ENCODE results near the gene NDUFB8.

The NDUFB8 gene

GRCh38 chr10:100519311-100520051 is 10.2 kb downstream of the NDUFB8 start, which contains the start of gene SEC31B:
TSS of gene SEC31B (minus strand) at chr10:100519861. CDS start at chr10:100516952, 2,909 bp downstream.
- TF ChIP-seq YY1 (IDR thresholded peaks at IDR 0.05; ENCODE audit: insufficient read depth, insufficient read length) = no peak
- Histone ChIP-seq H3K9me3 (ENCODE audit: insufficient read depth, low read length) (no peaks in the 10 kb centered on the region), H3K4me3 (ENCODE audit: insufficient read length, low read depth) (peak within 1 kb of the TSS; percentile 45), H3K4me1 (ENCODE audit: insufficient read depth, insufficient read length) (no peaks in the 10 kb centered on the region), H3K27me3 (ENCODE audit: insufficient read depth, insufficient read length) (peaks cover 20% of the 10 kb centered on the region), H3K36me3 (ENCODE audit: insufficient read depth, insufficient read length, low read length) (peaks cover 25% of the 10 kb centered on the region), H3K9ac (ENCODE audit: insufficient read length, low read depth) (peak within 1 kb of the TSS; percentile 82)
- no peak for DNase-seq (ENCODE audit: low read depth, low spot score)

- no peak for DNase-seq (ENCODE audit: low read depth, low spot score)
These were observed 10.9 kb downstream of the NDUFB8 start for GRCh38 chr10:100518761-100519241.

GRCh38 chr10:100516847-100517246 is 12.8 kb downstream of the NDUFB8 start:
- Histone ChIP-seq H3K4me1 (ENCODE audit: insufficient read depth, insufficient read length) (no peaks in the 10 kb centered on the region), H3K27me3 (ENCODE audit: insufficient read depth, insufficient read length) (peaks cover 20% of the 10 kb centered on the region), H3K4me3 (ENCODE audit: insufficient read length, low read depth) (no peak overlapping the region), H3K9me3 (ENCODE audit: insufficient read depth, low read length) (no peaks in the 10 kb centered on the region), H3K36me3 (ENCODE audit: insufficient read depth, insufficient read length, low read length) (peaks cover 4% of the 10 kb centered on the region), H3K9ac (ENCODE audit: insufficient read length, low read depth) (no peak overlapping the region)
- DNase-seq (ENCODE audit: low read depth, low spot score) = no peak
- TF ChIP-seq ZNF274 (IDR thresholded peaks at IDR 0.05; ENCODE audit: low read depth, low read length) (no peak), YY1 (IDR thresholded peaks at IDR 0.05; ENCODE audit: insufficient read depth, insufficient read length) (no peak), SUZ12 (IDR thresholded peaks at IDR 0.05; ENCODE audit: extremely low read depth, insufficient read depth, insufficient read length) (no peak)

More at GRCh38 chr10:100518761-100519241, 10.9 kb downstream of the NDUFB8 start:
- no peaks in the 10 kb centered on the region for H3K9me3 ChIP-seq (ENCODE audit: insufficient read depth, low read length)
- TF ChIP-seq YY1 (IDR thresholded peaks at IDR 0.05; ENCODE audit: insufficient read depth, insufficient read length) = no peak
- TF ChIP-seq ZNF274 (IDR thresholded peaks at IDR 0.05; ENCODE audit: low read depth, low read length) = no peak
- no peak for TF ChIP-seq SUZ12 (IDR thresholded peaks at IDR 0.05; ENCODE audit: extremely low read depth, insufficient read depth, insufficient read length)
- peaks cover 20% of the 10 kb centered on the region for H3K27me3 ChIP-seq (ENCODE audit: insufficient read depth, insufficient read length)
- H3K9ac ChIP-seq (ENCODE audit: insufficient read length, low read depth) = no peak overlapping the region
- no peaks in the 10 kb centered on the region for H3K4me1 ChIP-seq (ENCODE audit: insufficient read depth, insufficient read length)
- H3K36me3 ChIP-seq (ENCODE audit: insufficient read depth, insufficient read length, low read length) = peaks cover 18% of the 10 kb centered on the region
- H3K4me3 ChIP-seq (ENCODE audit: insufficient read length, low read depth) = peak overlapping the region; percentile 45

- no peak for TF ChIP-seq SUZ12 (IDR thresholded peaks at IDR 0.05; ENCODE audit: extremely low read depth, insufficient read depth, insufficient read length)
- no peak for TF ChIP-seq ZNF274 (IDR thresholded peaks at IDR 0.05; ENCODE audit: low read depth, low read length)
- TF ChIP-seq YY1 (IDR thresholded peaks at IDR 0.05; ENCODE audit: insufficient read depth, insufficient read length) = no peak
- Histone ChIP-seq H3K27me3 (ENCODE audit: insufficient read depth, insufficient read length) (peaks cover 16% of the 10 kb centered on the region), H3K9ac (ENCODE audit: insufficient read length, low read depth) (no peak overlapping the region), H3K36me3 (ENCODE audit: insufficient read depth, insufficient read length, low read length) (no peaks in the 10 kb centered on the region), H3K4me1 (ENCODE audit: insufficient read depth, insufficient read length) (no peaks in the 10 kb centered on the region), H3K4me3 (ENCODE audit: insufficient read length, low read depth) (no peak overlapping the region), H3K9me3 (ENCODE audit: insufficient read depth, low read length) (no peaks in the 10 kb centered on the region)
- no peak for DNase-seq (ENCODE audit: low read depth, low spot score)
These were observed 14.1 kb downstream of the NDUFB8 start for GRCh38 chr10:100515612-100516011.

- Histone ChIP-seq H3K4me3 (ENCODE audit: insufficient read length, low read depth) (no peak overlapping the region), H3K9me3 (ENCODE audit: insufficient read depth, low read length) (no peaks in the 10 kb centered on the region)
- no peak for TF ChIP-seq ZNF274 (IDR thresholded peaks at IDR 0.05; ENCODE audit: low read depth, low read length)
- no peak for TF ChIP-seq YY1 (IDR thresholded peaks at IDR 0.05; ENCODE audit: insufficient read depth, insufficient read length)
- no peak for TF ChIP-seq SUZ12 (IDR thresholded peaks at IDR 0.05; ENCODE audit: extremely low read depth, insufficient read depth, insufficient read length)
These were observed 18.9 kb downstream of the NDUFB8 start for GRCh38 chr10:100510533-100511308.

GRCh38 chr10:100509241-100509840 is 20.3 kb downstream of the NDUFB8 start:
- DNase-seq (ENCODE audit: low read depth, low spot score) = no peak
- Histone ChIP-seq H3K27me3 (ENCODE audit: insufficient read depth, insufficient read length) (no peaks in the 10 kb centered on the region), H3K4me1 (ENCODE audit: insufficient read depth, insufficient read length) (no peaks in the 10 kb centered on the region), H3K9ac (ENCODE audit: insufficient read length, low read depth) (peak overlapping the region; percentile 3), H3K4me3 (ENCODE audit: insufficient read length, low read depth) (no peak overlapping the region), H3K36me3 (ENCODE audit: insufficient read depth, insufficient read length, low read length) (peaks cover 3% of the 10 kb centered on the region), H3K9me3 (ENCODE audit: insufficient read depth, low read length) (no peaks in the 10 kb centered on the region)
- no peak for TF ChIP-seq ZNF274 (IDR thresholded peaks at IDR 0.05; ENCODE audit: low read depth, low read length)
- TF ChIP-seq SUZ12 (IDR thresholded peaks at IDR 0.05; ENCODE audit: extremely low read depth, insufficient read depth, insufficient read length) = no peak
- TF ChIP-seq YY1 (IDR thresholded peaks at IDR 0.05; ENCODE audit: insufficient read depth, insufficient read length) = no peak

More at GRCh38 chr10:100510533-100511308, 18.9 kb downstream of the NDUFB8 start:
- Histone ChIP-seq H3K36me3 (ENCODE audit: insufficient read depth, insufficient read length, low read length) (peaks cover 3% of the 10 kb centered on the region), H3K4me1 (ENCODE audit: insufficient read depth, insufficient read length) (no peaks in the 10 kb centered on the region), H3K9ac (ENCODE audit: insufficient read length, low read depth) (no peak overlapping the region), H3K27me3 (ENCODE audit: insufficient read depth, insufficient read length) (no peaks in the 10 kb centered on the region)
- DNase-seq (ENCODE audit: low read depth, low spot score) = no peak

All from NT2/D1 (cell line).